ENCODE measurements around the gene FAM20B. TPM values are rescaled to one million over a fixed set of nuclear protein-coding genes. Genes with fewer than 3 reads are reported as not detected.
A peak's percentile ranks its signal among the peaks of the same experiment; 100 is the strongest.
"Not testable (repeated sequence)": the region's sequence is repeated elsewhere in the genome, so short reads cannot be mapped to it uniquely, and the experiment has no call there.

Gene FAM20B
- 27.9 and 43.0 TPM in 2 replicates for total RNA-seq (2014; rRNA removed; shearing (Covaris generic))

GRCh38 chr1:179025125-179025974 lies at the start of gene FAM20B:
FAM20B (plus strand) TSS chr1:179025894; CDS start chr1:179043848, 17,954 bp downstream.
- DNase-seq (ENCODE audit: low read depth), result peak; percentile 91

GRCh38 chr1:178976541-178976940 lies 49.2 kb upstream of the FAM20B start:
- DNase-seq (ENCODE audit: low read depth), result no peak

GRCh38 chr1:178986204-178986603 lies 39.5 kb upstream of the FAM20B start:
- DNase-seq (ENCODE audit: low read depth), result no peak

- DNase-seq (ENCODE audit: low read depth), result not testable (repeated sequence)
Measured at GRCh38 chr1:178988198-178988597, 37.5 kb upstream of the FAM20B start.

- no peak for DNase-seq (ENCODE audit: low read depth)
Measured at GRCh38 chr1:178993559-178993958, 32.1 kb upstream of the FAM20B start.

- DNase-seq (ENCODE audit: low read depth), result no peak
Measured at GRCh38 chr1:178997428-178997827, 28.3 kb upstream of the FAM20B start.

- DNase-seq (ENCODE audit: low read depth), result no peak
Measured at GRCh38 chr1:178998295-178998694, 27.4 kb upstream of the FAM20B start.

GRCh38 chr1:178999061-178999460 lies 26.6 kb upstream of the FAM20B start:
- DNase-seq (ENCODE audit: low read depth), result no peak

- no peak for DNase-seq (ENCODE audit: low read depth)
Measured at GRCh38 chr1:179001451-179001850, 24.2 kb upstream of the FAM20B start.

- not testable (repeated sequence) for DNase-seq (ENCODE audit: low read depth)
Measured at GRCh38 chr1:179002064-179002463, 23.6 kb upstream of the FAM20B start.

GRCh38 chr1:179002552-179003345 lies 22.9 kb upstream of the FAM20B start:
- DNase-seq (ENCODE audit: low read depth), result peak; percentile 58

- DNase-seq (ENCODE audit: low read depth), result no peak
Measured at GRCh38 chr1:179003512-179004066, 22.1 kb upstream of the FAM20B start.

GRCh38 chr1:179007233-179007632 lies 18.5 kb upstream of the FAM20B start:
- peak; percentile 67 for DNase-seq (ENCODE audit: low read depth)

GRCh38 chr1:179010671-179011070 lies 15.0 kb upstream of the FAM20B start:
- no peak for DNase-seq (ENCODE audit: low read depth)

GRCh38 chr1:179012038-179012437 lies 13.7 kb upstream of the FAM20B start:
- no peak for DNase-seq (ENCODE audit: low read depth)

- no peak for DNase-seq (ENCODE audit: low read depth)
Measured at GRCh38 chr1:179014123-179014522, 11.6 kb upstream of the FAM20B start.

GRCh38 chr1:179015396-179015795 lies 10.3 kb upstream of the FAM20B start:
- no peak for DNase-seq (ENCODE audit: low read depth)

- DNase-seq (ENCODE audit: low read depth), result peak; percentile 98
Measured at GRCh38 chr1:179016706-179017382, 8.8 kb upstream of the FAM20B start.

- peak; percentile 65 for DNase-seq (ENCODE audit: low read depth)
Measured at GRCh38 chr1:179017383-179018326, 8.0 kb upstream of the FAM20B start.

- DNase-seq (ENCODE audit: low read depth), result no peak
Measured at GRCh38 chr1:179021873-179022272, 3.8 kb upstream of the FAM20B start.

All from M059J (cell line).